Transverse colon (tissue), 4 donors: ENCODE results near the gene RAB27B.

Experiments
- CTCF ChIP-seq, 5 experiments: fragments of 200-600 bp in 3 of 5; fragments of 450-650 bp in 2 of 5; sonication (generic) in 3 of 5; IDR thresholded peaks; 1 replicate in 2 of 5; 2 replicates in 3 of 5; pipeline ENCODE4 v1.5.1; 2016 to 2017; ENCODE audit warnings: antibody characterized with exemption in 5 of 5, inconsistent platforms in 3 of 5, mild to moderate bottlenecking in 2 of 5, moderate library complexity in 1 of 5
- POLR2A ChIP-seq: fragments of 450-650 bp; IDR thresholded peaks from one replicate; pipeline ENCODE4 v1.6.1; 2016; ENCODE audit warnings: antibody characterized with exemption, mild to moderate bottlenecking, moderate library complexity
- POLR2AphosphoS5 ChIP-seq, 3 donors: sonication (generic); formaldehyde crosslinking; IDR thresholded peaks; one replicate each; pipeline ENCODE4 v1.6.1; 2016; ENCODE audit warnings: antibody characterized with exemption in 3 of 3

- TF ChIP-seq POLR2A (no peak), CTCF (IDR thresholded peaks at IDR 0.05) (no peak), POLR2AphosphoS5 (IDR thresholded peaks at IDR 0.05) (no peak)
These were observed 21.0 kb upstream of the RAB27B start for GRCh38 chr18:54807303-54807702.
